DLD1 (cell line): ENCODE results near the gene TTLL11.

Experiments
- in situ Hi-C: cut with HindIII; loops from 2 replicates; pipeline ENCODE4 v1.10.0; 2017; ENCODE audit warnings: low sequenced_read_pairs

The TTLL11 gene

DNA sequence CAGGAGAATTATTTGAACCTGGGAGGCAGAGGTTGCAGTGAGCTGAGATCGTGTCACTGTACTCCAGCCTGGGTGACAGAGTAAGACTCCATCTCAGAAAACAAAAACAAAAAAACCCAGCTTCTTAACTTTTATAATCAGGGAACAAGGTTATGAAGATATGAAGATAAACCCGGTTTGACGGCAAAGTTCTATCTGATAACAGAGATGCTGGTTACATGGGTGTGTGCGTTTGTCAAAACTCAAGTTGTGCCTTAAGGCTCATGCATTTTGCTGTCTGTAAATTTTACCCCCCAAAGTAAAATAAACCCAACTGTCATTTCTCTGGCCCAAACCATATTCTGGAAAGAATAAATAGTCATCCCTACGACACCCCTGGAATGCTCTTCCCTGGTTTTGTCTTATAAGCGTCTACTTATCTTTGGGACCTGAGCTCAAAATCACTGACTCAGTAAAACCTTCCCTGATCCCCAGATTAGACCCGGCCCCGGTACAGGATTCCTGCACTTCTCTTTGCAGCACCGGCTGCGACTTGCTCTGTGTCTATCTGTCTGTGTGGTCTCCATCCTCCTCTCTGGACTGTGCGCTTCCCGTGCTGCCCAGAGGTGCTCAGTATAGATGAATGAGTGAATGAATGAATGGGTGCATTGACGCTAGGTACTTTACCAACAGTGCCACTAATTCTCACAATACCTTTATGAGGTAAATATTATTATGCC lies 269.5 kb downstream of the TTLL11 start:
- in situ Hi-C loops = no loop called here

DNA sequence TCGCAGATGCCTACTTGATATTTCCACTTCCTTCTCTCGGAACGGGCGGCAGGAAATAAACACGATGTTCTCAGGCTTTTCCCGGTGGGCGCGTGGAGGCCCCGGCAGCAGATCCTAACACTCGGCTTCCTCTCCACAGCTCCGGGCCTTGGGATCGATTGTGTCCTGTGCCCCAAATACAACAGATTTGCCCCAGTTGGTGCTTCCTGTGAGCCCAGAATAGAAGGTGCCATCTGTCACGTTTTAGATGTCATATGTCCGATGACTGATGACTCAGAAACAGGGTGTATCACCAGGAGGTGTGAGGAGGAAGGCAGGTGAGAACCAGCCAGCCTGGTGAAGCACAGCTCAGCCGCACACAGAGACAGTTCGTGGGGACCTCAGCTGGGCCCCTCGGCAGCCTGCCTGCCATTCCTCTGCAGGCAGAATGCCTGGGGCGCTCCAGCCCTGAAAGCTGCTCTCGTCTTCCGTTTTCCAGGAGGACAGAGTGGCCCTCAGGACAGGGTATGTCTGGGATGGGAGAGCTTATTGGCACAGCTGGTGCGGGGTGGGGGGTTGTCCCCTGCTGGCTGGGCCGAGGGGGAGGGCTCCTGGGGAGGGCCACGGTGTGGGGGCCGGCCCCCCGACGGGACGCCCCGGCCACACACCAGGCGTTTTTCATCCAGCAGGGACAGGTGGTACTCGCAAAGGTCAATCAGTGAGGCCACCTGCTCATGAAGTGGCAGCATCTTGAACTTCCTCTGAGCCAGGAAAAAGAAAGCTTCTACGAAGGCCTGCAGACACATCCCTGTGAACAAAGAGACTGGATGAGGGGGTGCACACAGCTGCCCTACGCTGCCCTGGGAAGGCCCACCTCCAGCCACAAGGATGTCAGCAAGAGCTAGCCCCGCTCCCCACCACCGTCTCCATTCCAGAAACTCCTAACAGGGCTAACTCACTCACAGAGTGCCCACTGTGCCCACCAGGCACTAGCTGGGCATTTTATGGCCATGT lies 270.7 kb downstream of the TTLL11 start:
- in situ Hi-C loops = no loop called here

DNA sequence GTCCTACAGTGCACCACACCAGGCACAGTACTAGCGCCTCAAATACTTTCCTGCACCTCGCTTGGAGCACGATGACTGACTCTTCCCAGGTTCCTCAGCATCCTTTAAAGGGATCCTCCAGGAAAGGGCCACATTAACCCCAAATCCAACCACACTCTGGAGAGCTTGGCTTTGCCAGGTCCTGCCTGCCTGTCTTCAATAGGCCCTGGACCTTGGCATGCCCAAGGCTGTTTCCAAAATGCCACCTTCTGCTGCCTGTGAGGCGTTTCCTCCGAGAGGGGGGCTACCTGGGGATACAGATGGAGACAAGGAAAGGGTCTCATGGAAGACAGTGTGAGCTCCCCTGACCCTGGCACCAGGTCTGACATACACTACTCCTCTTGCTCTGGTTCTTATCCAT lies 271.8 kb downstream of the TTLL11 start:
- in situ Hi-C loops = no loop called here

DNA sequence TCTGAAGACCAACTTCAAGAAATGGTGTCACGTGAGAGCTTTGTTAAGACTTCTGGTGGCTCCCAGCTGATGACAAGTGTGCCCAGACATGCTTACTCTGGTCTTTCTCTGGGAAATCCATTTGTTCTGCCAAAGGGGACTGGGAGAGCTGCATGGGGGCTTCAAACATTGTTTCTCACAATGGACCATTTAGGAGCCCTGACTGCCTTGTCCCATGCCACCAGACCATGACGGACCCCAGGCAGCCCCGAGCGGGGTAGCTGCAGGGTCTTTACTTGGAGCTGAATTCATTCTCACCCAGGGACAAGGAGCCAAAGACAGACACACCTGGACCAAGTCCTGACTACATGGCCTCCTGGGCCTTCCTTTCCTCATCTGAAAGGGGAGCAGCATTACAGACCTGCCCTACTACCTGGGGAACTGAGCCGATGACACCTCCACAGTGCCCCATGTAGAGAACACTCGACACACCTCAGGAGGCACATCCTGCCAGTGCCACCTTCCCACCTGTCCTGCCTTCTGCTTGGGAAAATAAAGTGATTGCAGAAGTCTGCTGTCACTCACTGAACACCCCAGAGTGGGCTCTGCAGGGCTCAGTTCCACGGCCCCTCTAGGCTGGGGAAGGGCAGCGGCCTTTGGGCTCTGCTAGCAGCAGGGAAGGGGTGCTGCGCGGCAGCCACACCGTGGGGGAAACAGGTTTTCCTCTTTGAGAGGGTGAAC lies 272.7 kb downstream of the TTLL11 start:
- in situ Hi-C loops = no loop called here

- in situ Hi-C loops = no loop called here
Observed at GRCh38 chr9:121819428-121820231, 273.5 kb downstream of the TTLL11 start.

DNA sequence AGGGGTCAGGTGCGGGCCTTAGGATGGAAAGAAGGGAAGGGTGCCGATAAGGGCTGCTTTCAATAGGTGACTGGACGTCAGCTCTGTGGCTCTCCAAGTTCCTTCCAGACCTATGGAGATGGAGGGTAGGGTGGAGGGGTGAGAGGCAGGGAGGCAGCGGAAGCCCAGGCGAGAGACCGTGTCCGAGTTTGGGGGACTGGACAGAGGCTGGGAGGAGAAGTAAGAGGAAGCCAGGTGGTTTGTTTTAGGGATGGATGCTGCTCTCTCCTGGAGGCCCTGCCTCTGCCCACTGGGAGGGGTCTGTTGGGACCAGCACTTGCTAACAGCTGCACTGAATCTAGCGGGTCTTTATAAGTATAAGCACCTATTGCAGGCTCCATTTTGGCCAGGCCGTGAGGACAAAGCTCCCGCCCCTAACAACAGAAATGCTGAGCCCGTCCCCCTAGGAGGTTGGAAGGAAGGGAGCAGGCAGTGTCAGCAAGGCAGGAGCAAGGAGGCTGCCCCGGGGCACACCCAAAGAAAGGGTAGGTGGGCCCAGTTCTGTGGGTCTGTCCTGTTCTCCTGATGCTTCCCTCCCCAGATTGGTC lies 274.2 kb downstream of the TTLL11 start:
- in situ Hi-C loops = no loop called here

DNA sequence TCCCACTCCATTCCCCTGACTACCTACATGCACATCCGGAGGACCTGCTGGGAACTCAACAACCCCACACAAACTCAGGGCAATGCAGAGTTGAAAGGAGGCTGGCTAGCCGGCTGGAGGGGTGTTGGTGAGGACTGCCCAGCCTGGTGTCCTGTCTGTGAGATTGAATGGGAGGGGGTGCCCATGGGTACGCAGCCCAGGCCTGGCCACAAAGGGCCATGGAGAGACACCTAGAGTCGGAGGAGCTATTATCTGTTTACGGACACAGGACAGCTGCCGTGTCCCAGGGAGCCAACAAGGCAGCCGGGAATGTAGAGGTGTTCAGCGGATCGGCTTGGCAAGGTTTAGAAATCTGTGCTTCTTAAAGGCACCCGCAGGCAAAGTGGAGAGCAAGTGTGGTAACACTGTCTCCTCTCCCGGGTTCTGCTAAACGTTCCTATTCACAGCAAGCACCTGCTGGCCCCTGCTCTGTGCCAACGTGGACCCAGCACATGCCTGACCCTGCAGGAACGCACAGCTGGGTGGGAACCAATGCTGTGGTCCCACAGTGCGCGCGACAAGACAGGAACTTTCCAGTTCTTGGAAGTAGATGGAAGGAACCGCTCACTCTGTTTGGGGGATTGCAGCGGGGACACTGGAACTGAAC lies 275.0 kb downstream of the TTLL11 start:
- in situ Hi-C loops = no loop called here

GRCh38 chr9:121817476-121817875 lies 275.6 kb downstream of the TTLL11 start:
- in situ Hi-C loops = no loop called here

- in situ Hi-C loops = no loop called here
Observed at GRCh38 chr9:121816845-121817450, 276.2 kb downstream of the TTLL11 start.

DNA sequence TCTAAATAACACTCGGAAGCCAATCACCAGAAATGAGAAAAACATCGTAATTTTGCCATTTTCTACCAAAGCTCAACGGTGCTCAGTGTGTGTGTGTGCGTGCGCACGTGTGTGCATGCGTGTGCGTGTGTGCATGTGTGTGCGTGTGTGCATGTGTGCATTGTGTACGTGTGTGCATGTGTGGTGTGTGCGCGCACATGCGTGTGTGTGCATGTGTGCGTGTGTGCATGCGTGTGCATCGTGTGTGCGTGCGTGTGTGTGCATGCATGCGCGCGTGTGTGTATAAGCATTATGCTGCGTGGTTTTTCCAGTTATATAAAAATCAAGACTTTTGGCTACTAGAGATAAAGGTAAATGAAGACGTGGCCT lies 276.7 kb downstream of the TTLL11 start:
- in situ Hi-C loops = no loop called here

DNA sequence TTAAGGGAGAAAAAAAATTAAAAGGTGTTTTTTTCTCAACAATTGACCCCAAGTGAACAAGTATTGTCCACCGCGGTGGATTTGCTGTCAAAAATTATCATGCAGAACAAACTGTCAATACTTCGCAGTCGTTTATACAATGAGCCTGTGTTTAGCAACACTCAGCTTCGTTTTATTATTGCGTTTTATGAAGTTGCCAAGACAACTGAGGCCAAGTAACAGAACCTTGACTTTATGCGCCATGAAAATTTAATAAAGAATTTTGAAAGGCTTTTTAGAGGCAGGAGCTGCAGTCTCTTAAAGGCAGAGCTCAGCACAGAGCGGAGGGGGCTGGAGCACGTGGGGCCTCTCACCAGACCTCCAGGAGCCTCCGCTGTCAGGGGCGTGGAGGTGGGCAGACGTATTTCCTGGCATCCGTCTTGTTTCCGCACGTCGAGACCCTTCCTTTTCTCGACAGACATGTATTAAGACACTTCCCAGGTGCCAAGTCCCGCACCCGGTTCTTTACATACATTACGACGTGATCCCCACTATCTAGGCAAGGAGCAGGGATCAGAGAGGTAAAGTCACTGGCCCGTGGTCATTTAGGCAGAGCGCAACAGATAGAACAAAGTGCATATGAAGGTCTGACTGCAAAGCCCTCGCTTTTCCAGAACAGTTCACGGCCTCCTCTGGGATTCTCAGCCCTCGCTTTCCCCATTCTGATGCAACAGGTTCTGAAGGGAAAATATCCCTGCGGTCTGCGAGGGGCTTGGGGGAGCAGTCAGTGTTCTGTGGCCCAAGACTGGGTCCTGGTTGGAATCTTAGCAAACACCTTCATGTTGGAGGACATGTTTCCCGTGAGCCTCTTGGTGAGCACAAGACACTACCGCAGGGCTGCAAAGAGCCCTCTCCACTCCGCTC lies 277.3 kb downstream of the TTLL11 start:
- in situ Hi-C loops = no loop called here

DNA sequence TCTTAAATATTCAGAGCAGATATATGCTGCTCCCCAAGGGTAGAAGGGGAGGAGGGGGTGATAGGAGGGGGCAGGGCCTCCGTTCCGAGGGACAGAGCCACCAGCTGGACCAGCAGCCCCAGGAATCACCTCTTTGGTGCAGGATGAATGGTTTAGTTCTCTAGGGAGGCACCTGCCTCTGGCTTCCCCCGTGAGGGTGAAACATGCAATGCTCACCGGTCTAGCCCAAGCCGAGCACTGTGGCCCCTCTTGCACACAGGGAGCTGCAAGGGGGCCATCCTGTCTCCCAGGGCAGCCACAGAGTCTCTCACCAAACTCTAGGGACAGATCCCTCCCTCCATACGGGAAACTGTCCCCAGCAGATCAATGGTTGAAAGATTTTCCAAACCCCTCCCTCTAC lies 278.0 kb downstream of the TTLL11 start:
- in situ Hi-C loops = no loop called here

GRCh38 chr9:121814594-121814993 lies 278.5 kb downstream of the TTLL11 start:
- in situ Hi-C loops = no loop called here

- in situ Hi-C loops = no loop called here
Observed at GRCh38 chr9:121813519-121814210, 279.4 kb downstream of the TTLL11 start.

GRCh38 chr9:121812159-121812735 lies 280.9 kb downstream of the TTLL11 start:
- in situ Hi-C loops = no loop called here

DNA sequence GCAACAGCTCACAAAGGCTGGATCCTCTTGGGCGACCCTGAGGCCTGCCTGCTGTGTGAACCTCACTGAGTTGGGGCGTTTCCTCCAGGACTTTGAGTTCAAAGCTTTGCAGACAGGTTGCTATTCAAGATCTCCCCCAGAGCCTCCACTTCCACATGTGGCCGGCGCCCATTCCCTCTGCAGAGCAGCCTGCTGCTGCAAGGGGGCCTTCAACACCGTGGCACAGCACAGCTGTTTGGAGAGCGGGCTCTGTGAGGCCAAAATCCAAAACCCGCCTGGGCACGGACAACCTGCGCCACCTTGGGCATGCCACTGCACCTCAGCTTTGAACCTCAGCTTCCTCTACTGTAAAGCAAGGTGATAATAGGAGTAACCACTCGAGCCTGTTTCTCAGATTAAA lies 281.4 kb downstream of the TTLL11 start:
- in situ Hi-C loops = no loop called here

DNA sequence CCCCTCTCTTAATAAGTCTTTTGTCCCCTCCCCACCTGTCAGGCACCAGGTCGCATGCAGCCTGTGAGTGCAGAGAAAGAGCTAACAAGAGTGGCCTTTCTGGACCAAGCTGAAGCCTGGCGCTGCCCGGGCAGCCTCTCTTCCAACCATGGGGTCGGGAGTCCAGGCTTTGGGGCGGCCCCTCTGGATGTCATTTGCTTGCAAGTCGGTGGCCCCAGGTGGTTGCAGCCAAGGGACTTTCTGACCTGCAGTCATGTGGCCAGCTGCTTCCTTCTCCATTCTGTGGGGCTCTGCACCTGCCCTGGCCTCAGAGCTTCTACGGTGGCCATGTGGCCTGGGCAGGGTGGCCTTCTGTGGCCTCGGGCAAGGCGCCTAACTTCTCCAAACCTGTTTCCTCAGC lies 282.0 kb downstream of the TTLL11 start:
- in situ Hi-C loops = no loop called here
